HG02938 (cell line): Measurements from ENCODE around the gene TPBG.
"Not testable (repeated sequence)": the region's sequence is repeated elsewhere in the genome, so short reads cannot be mapped to it uniquely, and the experiment has no call there.

ENCODE experiments used
- ATAC-seq: cut with Tn5 transposase; IDR thresholded peaks from one replicate; pipeline ENCODE4 v1.9.1; 2021; ENCODE audit warnings: mild to moderate bottlenecking, moderate library complexity; ENCODE audit not compliant: unreplicated experiment

The TPBG gene

GRCh38 chr6:82372656-82373055, 9.0 kb downstream of the TPBG start:
- no peak for ATAC-seq

- no peak for ATAC-seq
Observed at GRCh38 chr6:82374516-82374915, 10.9 kb downstream of the TPBG start.

- no peak for ATAC-seq
Observed at GRCh38 chr6:82376636-82377035, 13.0 kb downstream of the TPBG start.

GRCh38 chr6:82380566-82381185, 17.1 kb downstream of the TPBG start:
- ATAC-seq: no peak

- peak; percentile 80 for ATAC-seq
Observed at GRCh38 chr6:82381278-82381677, 17.7 kb downstream of the TPBG start.

- no peak for ATAC-seq
Observed at GRCh38 chr6:82385102-82385501, 21.5 kb downstream of the TPBG start.

- ATAC-seq: no peak
Observed at GRCh38 chr6:82385546-82385945, 21.9 kb downstream of the TPBG start.

GRCh38 chr6:82385961-82386360, 22.3 kb downstream of the TPBG start:
- ATAC-seq: no peak

GRCh38 chr6:82394770-82395169, 31.2 kb downstream of the TPBG start:
- ATAC-seq: not testable (repeated sequence)

- ATAC-seq: no peak
Observed at GRCh38 chr6:82396964-82397751, 33.5 kb downstream of the TPBG start.

GRCh38 chr6:82397962-82398692, 34.5 kb downstream of the TPBG start:
- no peak for ATAC-seq

- no peak for ATAC-seq
Observed at GRCh38 chr6:82408952-82409431, 45.4 kb downstream of the TPBG start.

GRCh38 chr6:82410151-82410648, 46.6 kb downstream of the TPBG start:
- ATAC-seq: no peak

- no peak for ATAC-seq
Observed at GRCh38 chr6:82413868-82414267, 50.3 kb downstream of the TPBG start.

GRCh38 chr6:82415820-82416219, 52.2 kb downstream of the TPBG start:
- no peak for ATAC-seq

GRCh38 chr6:82416346-82416745, 52.7 kb downstream of the TPBG start:
- ATAC-seq: no peak
